ENCODE data around the gene PTPRE.
A peak's percentile ranks its signal among the peaks of the same experiment; 100 is the strongest.

Gene PTPRE

DNA sequence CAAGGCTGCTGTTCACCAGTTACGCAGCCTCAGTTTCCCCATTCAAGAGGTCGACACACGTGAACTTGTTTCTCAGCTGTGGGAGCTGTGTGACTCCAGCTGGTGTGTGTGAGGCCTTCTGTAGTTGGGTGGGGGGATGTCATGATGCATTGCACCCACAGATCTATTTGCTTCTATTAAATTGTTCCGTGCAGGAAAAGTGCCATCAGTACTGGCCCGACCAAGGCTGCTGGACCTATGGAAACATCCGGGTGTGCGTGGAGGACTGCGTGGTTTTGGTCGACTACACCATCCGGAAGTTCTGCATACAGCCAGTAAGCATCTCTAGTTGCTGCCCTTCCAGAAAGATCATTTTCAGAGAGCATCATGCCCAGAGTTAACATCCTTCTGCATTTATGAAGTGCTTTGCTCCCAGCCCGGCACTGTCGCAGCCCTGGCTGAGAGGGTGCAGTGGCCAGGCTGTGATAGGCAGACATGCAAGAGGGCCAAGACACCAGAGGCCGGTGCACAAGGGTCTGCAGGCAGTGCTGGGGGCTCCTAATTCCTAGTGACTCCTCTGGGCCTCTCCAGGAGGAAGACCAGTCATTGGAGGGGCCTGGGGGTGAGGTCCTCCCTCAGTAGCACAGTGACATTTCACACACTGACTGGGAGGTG, 159.1 kb downstream of the PTPRE start:
- Histone ChIP-seq H3K4me1 (ENCODE audit: control insufficient read depth, insufficient read depth, low read length) (peaks cover 28% of the 10 kb centered on the region), H3K27me3 (ENCODE audit: control insufficient read depth, insufficient read depth, low read length) (no peaks in the 10 kb centered on the region), H3K36me3 (ENCODE audit: insufficient read depth, low read length) (peaks cover 4% of the 10 kb centered on the region), H3K4me3 (ENCODE audit: low read length) (no peak overlapping the region), H3K9ac (ENCODE audit: low read depth, low read length) (no peak overlapping the region), H3K9me3 (replicated peaks; ENCODE audit: low read length) (no peaks in the 10 kb centered on the region), H3K4me2 (ENCODE audit: low read length) (no peak overlapping the region)

GRCh38 chr10:128066870-128067382, 160.0 kb downstream of the PTPRE start:
- Histone ChIP-seq H3K9me3 (replicated peaks; ENCODE audit: low read length) (no peaks in the 10 kb centered on the region), H3K36me3 (ENCODE audit: insufficient read depth, low read length) (peaks cover 4% of the 10 kb centered on the region), H3K27me3 (ENCODE audit: control insufficient read depth, insufficient read depth, low read length) (no peaks in the 10 kb centered on the region), H3K4me1 (ENCODE audit: control insufficient read depth, insufficient read depth, low read length) (peaks cover 28% of the 10 kb centered on the region), H3K4me3 (ENCODE audit: low read length) (no peak overlapping the region), H3K9ac (ENCODE audit: low read depth, low read length) (no peak overlapping the region), H3K4me2 (ENCODE audit: low read length) (no peak overlapping the region)

GRCh38 chr10:128067691-128068397, 160.9 kb downstream of the PTPRE start:
- Histone ChIP-seq H3K36me3 (ENCODE audit: insufficient read depth, low read length) (peaks cover 4% of the 10 kb centered on the region), H3K9ac (ENCODE audit: low read depth, low read length) (no peak overlapping the region), H3K4me3 (ENCODE audit: low read length) (no peak overlapping the region), H3K27me3 (ENCODE audit: control insufficient read depth, insufficient read depth, low read length) (no peaks in the 10 kb centered on the region), H3K4me2 (ENCODE audit: low read length) (no peak overlapping the region), H3K9me3 (replicated peaks; ENCODE audit: low read length) (no peaks in the 10 kb centered on the region), H3K4me1 (ENCODE audit: control insufficient read depth, insufficient read depth, low read length) (peaks cover 27% of the 10 kb centered on the region)

DNA sequence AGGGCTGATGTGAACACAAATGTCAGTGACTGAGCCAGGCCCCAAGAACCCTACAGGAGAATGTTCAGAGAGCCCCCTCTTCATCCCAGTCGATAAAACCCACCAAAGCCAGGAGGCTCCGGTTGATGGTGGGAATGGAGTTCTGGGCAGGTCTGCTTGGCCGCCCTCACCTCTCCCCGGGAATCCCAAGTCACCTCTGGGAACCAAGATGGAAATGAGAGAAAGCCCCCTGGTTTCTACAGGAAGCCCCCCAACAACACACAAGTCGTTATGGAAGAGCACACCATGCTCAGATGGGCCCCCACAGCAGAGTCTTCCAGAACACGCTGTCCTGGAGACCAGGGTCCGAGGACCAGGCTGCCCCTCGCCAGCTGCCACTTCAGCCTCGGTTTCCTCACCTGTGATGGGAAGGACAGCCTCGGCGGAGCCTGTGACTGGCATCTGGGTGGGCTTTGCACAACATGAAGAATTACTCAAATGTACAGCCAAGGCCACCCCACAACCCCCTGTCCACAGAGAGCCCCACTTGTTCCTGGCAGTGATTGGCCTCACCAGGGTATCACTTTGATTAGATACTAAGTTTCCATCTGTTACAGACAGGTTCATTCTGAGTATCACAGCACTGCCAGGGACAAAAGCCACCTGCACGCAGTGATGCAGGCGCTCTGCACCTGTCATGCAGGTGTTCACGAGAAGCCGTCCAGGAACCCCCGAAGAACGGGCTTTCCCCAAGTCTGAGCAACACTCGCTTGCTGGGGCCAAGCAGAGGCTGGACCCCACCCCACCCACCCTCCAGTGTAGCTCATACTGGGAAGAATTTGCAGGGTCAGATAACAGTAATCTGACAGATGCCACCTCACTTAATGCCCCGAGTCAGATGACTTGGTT, 161.7 kb downstream of the PTPRE start:
- Histone ChIP-seq H3K36me3 (ENCODE audit: insufficient read depth, low read length) (peaks cover 4% of the 10 kb centered on the region), H3K4me2 (ENCODE audit: low read length) (no peak overlapping the region), H3K4me3 (ENCODE audit: low read length) (no peak overlapping the region), H3K27me3 (ENCODE audit: control insufficient read depth, insufficient read depth, low read length) (no peaks in the 10 kb centered on the region), H3K9me3 (replicated peaks; ENCODE audit: low read length) (no peaks in the 10 kb centered on the region), H3K4me1 (ENCODE audit: control insufficient read depth, insufficient read depth, low read length) (peaks cover 19% of the 10 kb centered on the region), H3K9ac (ENCODE audit: low read depth, low read length) (no peak overlapping the region)

- Histone ChIP-seq H3K9me3 (replicated peaks; ENCODE audit: low read length) (no peaks in the 10 kb centered on the region), H3K36me3 (ENCODE audit: insufficient read depth, low read length) (peaks cover 4% of the 10 kb centered on the region), H3K4me2 (ENCODE audit: low read length) (no peak overlapping the region), H3K9ac (ENCODE audit: low read depth, low read length) (peak overlapping the region; percentile 16), H3K4me1 (ENCODE audit: control insufficient read depth, insufficient read depth, low read length) (peaks cover 10% of the 10 kb centered on the region), H3K4me3 (ENCODE audit: low read length) (no peak overlapping the region), H3K27me3 (ENCODE audit: control insufficient read depth, insufficient read depth, low read length) (no peaks in the 10 kb centered on the region)
These were observed 162.6 kb downstream of the PTPRE start for GRCh38 chr10:128069351-128070051.

DNA sequence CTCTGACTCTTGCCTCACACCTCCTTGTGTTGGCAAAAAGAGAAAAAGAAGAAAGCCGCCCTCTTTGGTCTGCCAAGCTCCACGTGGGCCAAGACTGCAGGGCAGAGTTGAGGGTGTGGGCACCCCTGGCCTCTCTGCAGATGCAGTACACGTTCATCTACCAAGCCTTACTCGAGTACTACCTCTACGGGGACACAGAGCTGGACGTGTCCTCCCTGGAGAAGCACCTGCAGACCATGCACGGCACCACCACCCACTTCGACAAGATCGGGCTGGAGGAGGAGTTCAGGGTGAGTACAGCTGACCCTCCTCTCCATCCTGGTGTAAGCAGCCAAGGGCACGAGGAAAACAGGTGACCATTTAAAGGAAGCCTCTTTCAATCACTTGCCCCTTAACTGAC, 163.3 kb downstream of the PTPRE start:
- Histone ChIP-seq H3K9ac (ENCODE audit: low read depth, low read length) (no peak overlapping the region), H3K36me3 (ENCODE audit: insufficient read depth, low read length) (peaks cover 4% of the 10 kb centered on the region), H3K4me3 (ENCODE audit: low read length) (no peak overlapping the region), H3K4me2 (ENCODE audit: low read length) (no peak overlapping the region), H3K27me3 (ENCODE audit: control insufficient read depth, insufficient read depth, low read length) (no peaks in the 10 kb centered on the region), H3K4me1 (ENCODE audit: control insufficient read depth, insufficient read depth, low read length) (peaks cover 4% of the 10 kb centered on the region), H3K9me3 (replicated peaks; ENCODE audit: low read length) (no peaks in the 10 kb centered on the region)

GRCh38 chr10:128070721-128071416, 164.0 kb downstream of the PTPRE start:
- no peak overlapping the region for H3K4me3 ChIP-seq (ENCODE audit: low read length)
- no peak overlapping the region for H3K9ac ChIP-seq (ENCODE audit: low read depth, low read length)
- H3K27me3 ChIP-seq (ENCODE audit: control insufficient read depth, insufficient read depth, low read length), result no peaks in the 10 kb centered on the region
- H3K4me2 ChIP-seq (ENCODE audit: low read length), result no peak overlapping the region
- H3K9me3 ChIP-seq (replicated peaks; ENCODE audit: low read length), result no peaks in the 10 kb centered on the region
- H3K4me1 ChIP-seq (ENCODE audit: control insufficient read depth, insufficient read depth, low read length), result no peaks in the 10 kb centered on the region
- H3K36me3 ChIP-seq (ENCODE audit: insufficient read depth, low read length), result peaks cover 4% of the 10 kb centered on the region

- Histone ChIP-seq H3K36me3 (ENCODE audit: insufficient read depth, low read length) (peaks cover 4% of the 10 kb centered on the region), H3K4me2 (ENCODE audit: low read length) (no peak overlapping the region), H3K9me3 (replicated peaks; ENCODE audit: low read length) (no peaks in the 10 kb centered on the region), H3K9ac (ENCODE audit: low read depth, low read length) (no peak overlapping the region), H3K4me1 (ENCODE audit: control insufficient read depth, insufficient read depth, low read length) (no peaks in the 10 kb centered on the region), H3K4me3 (ENCODE audit: low read length) (no peak overlapping the region), H3K27me3 (ENCODE audit: control insufficient read depth, insufficient read depth, low read length) (no peaks in the 10 kb centered on the region)
These were observed 164.5 kb downstream of the PTPRE start for GRCh38 chr10:128071417-128071782.

- H3K9ac ChIP-seq (ENCODE audit: low read depth, low read length), result no peak overlapping the region
- no peaks in the 10 kb centered on the region for H3K9me3 ChIP-seq (replicated peaks; ENCODE audit: low read length)
- no peaks in the 10 kb centered on the region for H3K36me3 ChIP-seq (ENCODE audit: insufficient read depth, low read length)
- no peaks in the 10 kb centered on the region for H3K27me3 ChIP-seq (ENCODE audit: control insufficient read depth, insufficient read depth, low read length)
- H3K4me3 ChIP-seq (ENCODE audit: low read length), result no peak overlapping the region
- no peak overlapping the region for H3K4me2 ChIP-seq (ENCODE audit: low read length)
- H3K4me1 ChIP-seq (ENCODE audit: control insufficient read depth, insufficient read depth, low read length), result no peaks in the 10 kb centered on the region
These were observed 165.1 kb downstream of the PTPRE start for GRCh38 chr10:128072046-128072445.

DNA sequence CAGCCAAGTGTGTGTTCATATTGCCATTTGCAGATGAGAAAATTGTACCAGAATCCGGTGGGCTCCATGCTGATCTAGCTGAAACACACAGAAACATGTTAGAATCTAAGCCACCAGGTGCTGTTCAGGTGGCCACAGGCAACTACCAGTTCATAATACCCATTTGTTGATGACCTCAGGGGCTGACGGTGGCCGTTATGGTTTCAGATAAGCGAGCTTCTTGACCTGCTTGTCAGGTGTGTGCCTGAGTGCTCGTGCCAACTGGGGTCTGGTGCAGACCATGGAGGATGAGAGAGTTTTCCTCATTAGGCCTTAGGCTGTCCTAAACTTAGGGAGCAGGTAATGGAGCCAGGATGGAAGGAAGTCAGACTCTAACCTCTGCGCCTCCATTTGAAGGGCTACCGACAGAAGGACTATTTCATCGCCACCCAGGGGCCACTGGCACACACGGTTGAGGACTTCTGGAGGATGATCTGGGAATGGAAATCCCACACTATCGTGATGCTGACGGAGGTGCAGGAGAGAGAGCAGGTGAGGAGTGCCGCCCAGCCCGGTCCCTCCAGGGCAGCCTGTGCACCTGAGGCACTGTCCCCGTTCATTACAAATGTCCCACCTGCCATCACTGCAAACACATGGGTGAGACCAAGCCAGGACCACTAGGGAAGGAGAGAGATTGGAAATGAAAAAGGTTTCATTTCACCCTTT, 166.2 kb downstream of the PTPRE start:
- Histone ChIP-seq H3K36me3 (ENCODE audit: insufficient read depth, low read length) (no peaks in the 10 kb centered on the region), H3K9ac (ENCODE audit: low read depth, low read length) (no peak overlapping the region), H3K4me1 (ENCODE audit: control insufficient read depth, insufficient read depth, low read length) (no peaks in the 10 kb centered on the region), H3K9me3 (replicated peaks; ENCODE audit: low read length) (no peaks in the 10 kb centered on the region), H3K4me2 (ENCODE audit: low read length) (no peak overlapping the region), H3K4me3 (ENCODE audit: low read length) (no peak overlapping the region), H3K27me3 (ENCODE audit: control insufficient read depth, insufficient read depth, low read length) (no peaks in the 10 kb centered on the region)

Data from skeletal muscle satellite cell (primary cell).